ENCODE measurements around the gene FSIP1. TPM values are rescaled to one million over a fixed set of nuclear protein-coding genes. Genes with fewer than 3 reads are reported as not detected.

The FSIP1 gene
- total and polyA plus RNA-seq, 9 of the 15 experiments (the other 6 are each of a cell fraction or from before 2014, with no cell fraction given): 0.07 to 0.51 (median 0.29) TPM

GRCh38 chr15:39706206-39706605 lies 76.4 kb downstream of the FSIP1 start (continued):
- TF ChIP-seq CXXC5 (CRISPR knock-in tag; IDR thresholded peaks at IDR 0.05) (no peak), ZNF274 (IDR thresholded peaks at IDR 0.05; ENCODE audit: borderline replicate concordance, low read depth, low read length) (no peak), ZNF696 (CRISPR knock-in tag; conservative IDR thresholded peaks at IDR 0.05) (no peak), ZZZ3 (IDR thresholded peaks at IDR 0.05) (no peak), NEUROD1 (IDR thresholded peaks at IDR 0.05; ENCODE audit: borderline replicate concordance, low read depth, low read length, partially characterized antibody) (no peak), MAFF (IDR thresholded peaks at IDR 0.05; ENCODE audit: low read length) (peak; percentile 61; the same call in 1 of the 2 replicates), BCOR (IDR thresholded peaks at IDR 0.05) (no peak), ASH1L (IDR thresholded peaks at IDR 0.05; ENCODE audit: borderline replicate concordance, low read depth, partially characterized antibody) (no peak), KLF13 (tag; IDR thresholded peaks at IDR 0.05; ENCODE audit: borderline replicate concordance, low read depth) (no peak), ZBTB8A (IDR thresholded peaks at IDR 0.05; ENCODE audit: partially characterized antibody) (no peak), ZNF79 (CRISPR knock-in tag; IDR thresholded peaks at IDR 0.05; ENCODE audit: low read depth) (no peak), C11orf30 (IDR thresholded peaks at IDR 0.05; ENCODE audit: low read depth) (peak; percentile 81), ELF1 (tag; IDR thresholded peaks at IDR 0.05) (no peak)

- BruUV-seq (replicated peaks): no TSS peak
- peak overlapping the region; percentile 66 for H3K27ac ChIP-seq (ENCODE audit: extremely low read depth, low read depth, low read length)
- no peak overlapping the region for H3K4me3 ChIP-seq
- H3K36me3 ChIP-seq (ENCODE audit: control insufficient read depth, insufficient read depth, low read length): no peaks in the 10 kb centered on the region
- peak; percentile 28 to 75 (median 50) for DNase-seq (ENCODE audit: extremely low read depth in 1 of 4, low spot score in 3 of 4)
- FAIRE-seq: peak; percentile 86
- H3K79me2 ChIP-seq (ENCODE audit: control insufficient read depth, insufficient read depth, low read length): no peaks in the 10 kb centered on the region
- peak overlapping the region; percentile 46; the same call in 1 of the 2 replicates for H2AFZ ChIP-seq (ENCODE audit: low read depth, low read length)
- peak overlapping the region; percentile 5; the same call in 1 of the 2 replicates for H3K4me2 ChIP-seq (ENCODE audit: insufficient read depth, low read length)
- WGBS (ENCODE audit: insufficient coverage, low coverage, missing lambda C conversion rate): 0% methylated on average over 1 of the region's 1 CpG
- intact Hi-C loops (cut with micrococcal nuclease) (no loop called here), in situ Hi-C loops (cut with MboI) (no loop called here)
- H3K9me1 ChIP-seq (ENCODE audit: control insufficient read depth, insufficient read depth, low read length): no peaks in the 10 kb centered on the region
- H3K9ac ChIP-seq (ENCODE audit: insufficient read depth in 1 of 2, low read depth in 2 of 2, low read length in 2 of 2): peak overlapping the region in 1 of 2 experiments; percentile 10; a peak in 1 of 4 replicates
- CTCF ChIA-PET (ENCODE audit: low intra/inter-chr PET ratio): no interaction called here
- no peaks in the 10 kb centered on the region for H3K9me3 ChIP-seq (replicated peaks; ENCODE audit: control insufficient read depth, insufficient read depth, low read depth, low read length)
- H3K27me3 ChIP-seq (ENCODE audit: control insufficient read depth in 2 of 2, insufficient read depth in 2 of 2, low read length in 2 of 2): no peaks in the 10 kb centered on the region
- ATAC-seq: peak; percentile 86
- no peaks in the 10 kb centered on the region for H4K20me1 ChIP-seq (replicated peaks; ENCODE audit: control insufficient read depth, insufficient read depth, low read length)
- POLR2A ChIA-PET: interaction anchor here (0.7 to 2.1 kb wide), 5 partner anchors 8 to 52 kb away, joined by 3 to 7 read pairs (median 4); no protein-coding TSS in a partner anchor
- peaks cover 2 to 18% of the 10 kb centered on the region in 2 experiments; a peak in 3 of 5 replicates for H3K4me1 ChIP-seq (replicated peaks in 1 of 2; ENCODE audit: control insufficient read depth in 2 of 2, insufficient read depth in 2 of 2, low read length in 2 of 2)
- TF ChIP-seq SMARCA4 (IDR thresholded peaks at IDR 0.05) (peak; percentile 91), SREBF1 (IDR thresholded peaks at IDR 0.05; ENCODE audit: borderline replicate concordance, low read depth, low read length) (no peak), MAFK (IDR thresholded peaks at IDR 0.05; ENCODE audit: low read length) (peak; percentile 83), ZZZ3 (IDR thresholded peaks at IDR 0.05) (no peak), TOE1 (IDR thresholded peaks at IDR 0.05; ENCODE audit: borderline replicate concordance) (no peak), TOE1 (CRISPR knock-in tag; IDR thresholded peaks at IDR 0.05; ENCODE audit: borderline replicate concordance, low read depth) (no peak), FOSL1 (tag; conservative IDR thresholded peaks at IDR 0.05) (peak; percentile 25; the same call in 1 of the 2 replicates)
- TF ChIP-seq, protein P1, sequence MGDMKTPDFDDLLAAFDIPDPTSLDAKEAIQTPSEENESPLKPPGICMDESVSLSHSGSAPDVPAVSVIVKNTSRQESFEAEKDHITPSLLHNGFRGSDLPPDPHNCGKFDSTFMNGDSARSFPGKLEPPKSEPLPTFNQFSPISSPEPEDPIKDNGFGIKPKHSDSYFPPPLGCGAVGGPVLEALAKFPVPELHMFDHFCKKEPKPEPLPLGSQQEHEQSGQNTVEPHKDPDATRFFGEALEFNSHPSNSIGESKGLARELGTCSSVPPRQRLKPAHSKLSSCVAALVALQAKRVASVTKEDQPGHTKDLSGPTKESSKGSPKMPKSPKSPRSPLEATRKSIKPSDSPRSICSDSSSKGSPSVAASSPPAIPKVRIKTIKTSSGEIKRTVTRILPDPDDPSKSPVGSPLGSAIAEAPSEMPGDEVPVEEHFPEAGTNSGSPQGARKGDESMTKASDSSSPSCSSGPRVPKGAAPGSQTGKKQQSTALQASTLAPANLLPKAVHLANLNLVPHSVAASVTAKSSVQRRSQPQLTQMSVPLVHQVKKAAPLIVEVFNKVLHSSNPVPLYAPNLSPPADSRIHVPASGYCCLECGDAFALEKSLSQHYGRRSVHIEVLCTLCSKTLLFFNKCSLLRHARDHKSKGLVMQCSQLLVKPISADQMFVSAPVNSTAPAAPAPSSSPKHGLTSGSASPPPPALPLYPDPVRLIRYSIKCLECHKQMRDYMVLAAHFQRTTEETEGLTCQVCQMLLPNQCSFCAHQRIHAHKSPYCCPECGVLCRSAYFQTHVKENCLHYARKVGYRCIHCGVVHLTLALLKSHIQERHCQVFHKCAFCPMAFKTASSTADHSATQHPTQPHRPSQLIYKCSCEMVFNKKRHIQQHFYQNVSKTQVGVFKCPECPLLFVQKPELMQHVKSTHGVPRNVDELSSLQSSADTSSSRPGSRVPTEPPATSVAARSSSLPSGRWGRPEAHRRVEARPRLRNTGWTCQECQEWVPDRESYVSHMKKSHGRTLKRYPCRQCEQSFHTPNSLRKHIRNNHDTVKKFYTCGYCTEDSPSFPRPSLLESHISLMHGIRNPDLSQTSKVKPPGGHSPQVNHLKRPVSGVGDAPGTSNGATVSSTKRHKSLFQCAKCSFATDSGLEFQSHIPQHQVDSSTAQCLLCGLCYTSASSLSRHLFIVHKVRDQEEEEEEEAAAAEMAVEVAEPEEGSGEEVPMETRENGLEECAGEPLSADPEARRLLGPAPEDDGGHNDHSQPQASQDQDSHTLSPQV (IDR thresholded peaks at IDR 0.05): peak; percentile 67; the same call in 1 of the 2 replicates
These were observed 78.0 kb downstream of the FSIP1 start for GRCh38 chr15:39704689-39705088.

Data from K562 (cell line).